ENCODE measurements around the gene HID1.
"Not testable (repeated sequence)": the region's sequence is repeated elsewhere in the genome, so short reads cannot be mapped to it uniquely, and the experiment has no call there.

The HID1 gene

GRCh38 chr17:74906214-74906793 is 66.3 kb downstream of the HID1 start:
- not testable (repeated sequence) for DNase-seq (ENCODE audit: extremely low spot score, insufficient read length, low read depth); FAIRE-seq

DNA sequence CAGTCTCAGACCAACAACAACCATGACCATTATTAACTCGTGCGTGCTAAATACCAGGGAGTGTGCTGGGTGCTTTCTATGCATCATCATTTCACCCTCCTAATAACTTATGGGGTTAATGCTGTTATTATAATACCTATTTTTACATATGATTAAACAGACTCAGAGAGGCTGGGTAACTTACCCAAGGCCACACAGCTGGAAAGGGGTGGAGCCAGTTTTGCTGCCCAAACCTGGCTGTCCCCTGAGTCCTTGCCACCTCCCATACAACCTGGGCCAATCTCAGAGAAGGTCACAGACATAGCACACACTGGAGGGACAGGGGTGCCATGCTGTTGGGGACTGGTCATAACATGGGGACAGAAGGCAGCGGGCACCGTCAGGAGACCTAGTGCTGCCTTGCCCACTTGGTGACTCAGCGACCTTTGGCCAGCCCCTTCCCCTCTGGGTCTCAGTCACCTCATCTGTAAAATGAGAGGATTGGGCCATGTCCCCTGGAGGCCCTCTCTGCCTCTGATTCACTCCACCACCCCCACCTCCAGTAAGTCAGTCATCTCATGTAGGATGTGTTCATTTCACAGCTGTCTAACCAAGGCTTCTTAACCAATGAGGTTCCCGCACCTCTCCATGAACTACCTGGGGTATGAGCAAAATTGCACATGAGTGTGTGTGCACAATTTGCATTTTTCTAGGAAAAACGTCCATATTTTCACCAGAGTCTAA is 67.7 kb downstream of the HID1 start:
- DNase-seq (ENCODE audit: extremely low spot score, insufficient read length, low read depth) (no peak), FAIRE-seq (no peak)

- DNase-seq (ENCODE audit: extremely low spot score, insufficient read length, low read depth) (no peak), FAIRE-seq (no peak)
These were observed 68.9 kb downstream of the HID1 start for GRCh38 chr17:74903671-74904070.

DNA sequence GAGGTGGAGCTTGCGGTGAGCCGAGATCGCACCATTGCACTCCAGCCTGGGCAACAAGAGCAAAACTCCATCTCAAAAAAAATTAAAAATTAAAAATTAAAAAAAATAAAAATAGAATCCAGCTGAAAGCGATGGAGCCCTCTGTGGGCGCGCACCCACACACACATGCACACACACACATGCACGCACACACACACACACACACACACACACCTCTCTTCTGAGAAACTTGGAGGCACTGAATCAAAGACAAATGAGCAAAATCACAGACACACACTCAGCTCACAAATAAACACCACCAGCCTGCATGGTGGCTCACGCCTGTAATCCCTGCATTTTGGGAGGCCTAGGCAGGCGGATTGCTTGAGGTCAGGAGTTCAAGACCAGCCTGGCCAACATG is 69.5 kb downstream of the HID1 start:
- FAIRE-seq (no peak), DNase-seq (ENCODE audit: extremely low spot score, insufficient read length, low read depth) (no peak)

DNA sequence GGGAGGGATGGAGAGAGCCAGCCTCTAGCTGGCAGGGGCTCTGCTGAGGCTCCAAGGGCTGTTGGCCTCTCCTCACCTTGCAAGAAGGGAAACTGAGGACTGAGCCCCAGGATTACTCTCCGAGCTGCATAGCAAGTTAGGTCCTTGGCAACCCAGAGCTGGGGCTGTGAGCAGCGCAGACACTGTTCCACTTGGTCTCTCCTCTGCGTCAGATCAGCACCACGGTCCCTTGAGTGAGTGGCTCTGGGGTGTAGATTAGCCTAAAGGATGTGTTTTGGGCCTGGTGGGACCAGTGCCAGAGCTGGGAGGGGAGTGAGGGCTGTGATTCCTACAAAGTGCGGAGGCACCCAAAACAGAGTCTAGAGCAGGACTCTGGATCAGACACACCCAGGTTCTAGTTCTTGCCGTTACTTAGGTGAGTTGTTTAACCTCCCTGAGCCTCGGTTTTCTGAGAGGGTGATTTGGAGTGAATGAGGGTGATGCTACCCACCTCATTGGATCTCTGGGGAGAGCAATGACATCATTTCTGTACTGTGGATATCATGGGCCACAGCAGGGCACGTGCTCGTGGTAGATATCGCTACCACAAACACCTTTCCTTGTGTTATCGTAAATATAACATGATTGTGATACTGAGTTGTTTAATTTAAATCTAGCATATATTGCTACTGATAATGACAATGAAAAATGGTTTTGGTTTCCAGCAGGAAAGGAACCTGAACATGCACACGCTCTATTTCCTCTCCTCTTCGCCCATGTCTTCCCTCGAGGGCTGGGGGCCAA is 71.0 kb downstream of the HID1 start:
- DNase-seq (ENCODE audit: extremely low spot score, insufficient read length, low read depth) (no peak), FAIRE-seq (no peak)

Measured in GM18507 (cell line).